Subcutaneous adipose tissue (tissue), 4 donors: ENCODE results near the gene SRCIN1. TPM values are rescaled to one million over a fixed set of nuclear protein-coding genes. Genes with fewer than 3 reads are reported as not detected.

Experiments
- CTCF ChIP-seq: fragments of 450-650 bp; IDR thresholded peaks from one replicate; pipeline ENCODE4 v1.5.1; 2016; ENCODE audit warnings: low read depth, mild to moderate bottlenecking, control low read depth, antibody characterized with exemption, moderate library complexity
- total RNA-seq, 4 donors: library from RNA; depleted of rRNA; stranded (reverse); fragments of >200 nt; gene quantifications; one replicate each; pipeline ENCODE4 v1.1.0, GENCODE V29; 2016

Gene SRCIN1
- total RNA-seq, 4 donors from 2014 or later = 0.82 to 11.5 (median 4.0) TPM

DNA sequence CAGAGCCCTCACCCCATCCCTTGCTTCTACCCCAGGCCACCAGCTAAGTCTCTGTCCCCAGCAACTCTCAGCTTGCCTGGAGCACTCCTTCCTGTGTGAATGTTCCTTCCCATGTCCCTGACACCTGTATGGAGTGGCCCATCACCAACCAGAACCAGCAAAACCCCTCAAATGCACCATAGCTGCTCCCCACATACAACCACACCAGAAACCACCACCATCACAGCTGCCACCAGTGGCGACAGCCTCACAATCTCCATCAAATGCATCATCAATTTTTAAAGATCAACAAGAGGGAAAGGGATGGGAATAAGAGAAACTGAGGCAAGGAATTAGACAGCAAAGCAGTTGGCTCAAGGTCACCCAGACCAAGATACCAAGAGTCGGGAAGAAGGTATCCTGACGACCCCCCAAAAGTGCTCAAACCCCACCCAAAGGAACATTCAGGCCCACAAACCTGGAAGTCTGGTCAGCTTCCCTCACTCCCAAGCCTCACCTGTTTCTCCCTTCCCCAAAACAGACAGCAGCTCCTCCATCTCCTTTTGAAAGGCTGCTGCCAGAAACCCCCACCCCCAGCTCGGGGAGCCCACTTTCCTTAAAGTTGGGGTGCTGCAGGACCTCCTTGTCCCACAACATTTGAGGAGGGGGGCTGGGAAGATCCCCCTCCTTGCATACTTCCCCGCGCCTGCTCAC lies 1.8 kb downstream of the SRCIN1 start:
- no peak for TF ChIP-seq CTCF

DNA sequence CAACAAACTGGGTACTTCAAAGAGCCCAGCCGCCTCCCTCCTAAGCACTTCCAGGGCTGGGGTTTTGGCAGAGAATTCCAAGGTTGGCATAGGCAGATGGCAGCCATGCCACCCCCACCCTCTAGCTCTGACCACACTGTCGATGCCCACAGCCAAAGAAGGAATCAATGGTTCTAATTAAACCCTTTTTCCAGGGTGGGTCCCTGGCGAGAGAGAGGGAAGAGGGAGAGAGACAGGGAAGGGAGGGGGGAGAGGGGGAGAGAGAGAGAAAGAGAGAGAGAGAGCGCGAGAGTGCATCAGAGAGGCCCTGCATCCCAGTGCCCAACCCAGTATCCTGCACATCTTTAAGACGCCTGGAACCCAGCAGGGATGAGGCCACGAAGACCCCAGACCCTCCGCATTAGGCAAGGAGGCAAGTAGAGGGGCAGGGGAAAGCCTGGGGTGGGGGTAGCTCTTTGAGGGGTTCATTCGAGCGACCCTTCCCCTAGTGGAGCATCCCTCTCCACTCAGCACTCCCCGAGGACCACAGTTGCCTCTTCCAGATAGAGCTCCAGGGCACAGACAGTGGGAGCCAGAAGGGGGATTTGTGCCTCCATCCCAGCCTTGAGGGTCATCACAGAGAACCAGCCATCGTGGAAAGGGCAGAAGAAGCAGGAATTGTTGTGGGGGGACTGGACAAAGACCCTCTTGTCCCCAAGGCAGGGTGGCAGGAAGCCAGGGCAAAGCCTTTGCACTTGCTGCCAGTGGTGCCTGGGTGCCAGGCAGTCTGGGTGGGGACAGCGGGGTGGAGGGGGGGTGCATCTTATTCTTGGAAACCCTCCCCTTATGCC lies 2.6 kb downstream of the SRCIN1 start:
- TF ChIP-seq CTCF = no peak

- TF ChIP-seq CTCF = no peak
Measured at GRCh38 chr17:38602453-38602852, 3.3 kb downstream of the SRCIN1 start.

GRCh38 chr17:38601539-38602351 lies 4.0 kb downstream of the SRCIN1 start:
- TF ChIP-seq CTCF = no peak

GRCh38 chr17:38600906-38601305 lies 4.8 kb downstream of the SRCIN1 start:
- no peak for TF ChIP-seq CTCF

DNA sequence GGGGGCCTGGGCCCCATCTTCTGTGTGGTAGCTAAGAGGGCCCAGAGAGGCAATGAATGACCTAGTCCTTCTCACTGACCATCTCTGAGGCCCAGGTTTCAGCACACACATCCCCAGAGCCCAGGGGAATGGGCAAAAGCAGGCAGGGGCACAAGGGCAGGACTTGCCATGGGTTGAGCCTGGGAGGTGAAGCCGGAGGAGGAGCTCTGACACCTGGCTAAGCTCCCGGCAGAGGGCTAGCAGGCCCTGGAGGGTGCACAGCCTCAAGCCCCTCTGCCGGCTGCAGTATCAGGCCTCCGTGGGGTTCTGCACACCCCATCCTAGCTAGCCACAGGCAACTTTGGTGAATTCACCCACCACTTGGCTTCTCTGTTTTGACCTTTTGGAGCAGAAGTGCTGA lies 5.3 kb downstream of the SRCIN1 start:
- TF ChIP-seq CTCF = no peak
